Heart left ventricle (tissue), 13 donors: Measurements from ENCODE around the gene FAT1.
"Not testable (repeated sequence)": the region's sequence is repeated elsewhere in the genome, so short reads cannot be mapped to it uniquely, and the experiment has no call there.

ENCODE experiments used
- POLR2A ChIP-seq, 2 donors: fragments of 450-650 bp; IDR thresholded peaks; one replicate each; pipeline ENCODE4 v1.6.1; 2017; ENCODE audit warnings: antibody characterized with exemption in 2 of 2, mild to moderate bottlenecking in 2 of 2, moderate library complexity in 2 of 2
- TF ChIP-seq, protein P1 (sequence below), 12 donors: fragments of 200-600 bp; sonication (generic) in 4 of 12; IDR thresholded peaks; one replicate each; pipeline versions ENCODE4 v1.5.0 to v1.8.0; 2018 to 2022; ENCODE audit warnings: antibody characterized with exemption in 12 of 12, mild to moderate bottlenecking in 5 of 12
- donor health status: ischemic (EF 13 %, LVEDD 7.1; RV severe dilation, severe dysfunction).
- donor health status: DM: no; HTN: yes; CAD: no.
- donor health status: DM: no; HTN: no; CAD: no.
- donor health status: ischemic (EF 25% LVEDD 6.9; RV normal size, moderate dysfunction).
- donor health status: ischemic (EF 25% LVEDD 5.7; RV mildly dilated, moderate dysfunction).
- donor health status: ischemic (EF 35%, LVEDD 5.7; RV mildly dilated, moderate dysfunction).
- donor health status: nonischemic (EF 11% LVEDD 7.7; RV severe dilation, severe dysfunction).
- donor health status: DM: yes; HTN: yes; CAD: no.
- donor health status: PGD.
- donor health status: ischemic (EF 29% LVEDD 5.4; RV normal size, mild dysfunction).
- donor health status: nonischemic (EF 23%, LVEDD 6.1; RV moderate dilation, normal function).

DNA sequence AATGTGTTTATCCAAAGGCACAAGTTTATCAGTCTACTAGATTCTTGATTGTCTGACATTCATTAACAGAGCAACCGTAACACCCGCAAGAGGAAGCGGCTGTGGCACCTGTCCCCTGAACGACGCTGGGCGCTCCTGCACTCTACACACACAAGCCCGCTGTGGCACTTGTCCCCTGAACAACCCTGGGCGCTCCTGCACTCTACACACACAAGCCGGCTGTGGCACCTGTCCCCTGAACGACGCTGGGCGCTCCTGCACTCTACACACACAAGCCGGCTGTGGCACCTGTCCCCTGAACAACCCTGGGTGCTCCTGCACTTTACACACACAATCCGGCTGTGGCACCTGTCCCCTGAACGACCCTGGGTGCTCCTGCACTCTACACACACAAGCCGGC, 64.2 kb downstream of the FAT1 start:
- TF ChIP-seq, protein P1, sequence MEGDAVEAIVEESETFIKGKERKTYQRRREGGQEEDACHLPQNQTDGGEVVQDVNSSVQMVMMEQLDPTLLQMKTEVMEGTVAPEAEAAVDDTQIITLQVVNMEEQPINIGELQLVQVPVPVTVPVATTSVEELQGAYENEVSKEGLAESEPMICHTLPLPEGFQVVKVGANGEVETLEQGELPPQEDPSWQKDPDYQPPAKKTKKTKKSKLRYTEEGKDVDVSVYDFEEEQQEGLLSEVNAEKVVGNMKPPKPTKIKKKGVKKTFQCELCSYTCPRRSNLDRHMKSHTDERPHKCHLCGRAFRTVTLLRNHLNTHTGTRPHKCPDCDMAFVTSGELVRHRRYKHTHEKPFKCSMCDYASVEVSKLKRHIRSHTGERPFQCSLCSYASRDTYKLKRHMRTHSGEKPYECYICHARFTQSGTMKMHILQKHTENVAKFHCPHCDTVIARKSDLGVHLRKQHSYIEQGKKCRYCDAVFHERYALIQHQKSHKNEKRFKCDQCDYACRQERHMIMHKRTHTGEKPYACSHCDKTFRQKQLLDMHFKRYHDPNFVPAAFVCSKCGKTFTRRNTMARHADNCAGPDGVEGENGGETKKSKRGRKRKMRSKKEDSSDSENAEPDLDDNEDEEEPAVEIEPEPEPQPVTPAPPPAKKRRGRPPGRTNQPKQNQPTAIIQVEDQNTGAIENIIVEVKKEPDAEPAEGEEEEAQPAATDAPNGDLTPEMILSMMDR (IDR thresholded peaks at IDR 0.05), result not testable (repeated sequence)
- TF ChIP-seq POLR2A (IDR thresholded peaks at IDR 0.05), result not testable (repeated sequence)
